ENCODE measurements around the gene SUGP2. TPM values are rescaled to one million over a fixed set of nuclear protein-coding genes. Genes with fewer than 3 reads are reported as not detected.
"Not testable (repeated sequence)": the region's sequence is repeated elsewhere in the genome, so short reads cannot be mapped to it uniquely, and the experiment has no call there.

Gene SUGP2
- total RNA-seq, 4 donors from 2014 or later = 32.1 to 58.7 (median 38.7) TPM

GRCh38 chr19:18954094-18954493, 79.2 kb downstream of the SUGP2 start:
- DNase-seq (ENCODE audit: low spot score in 2 of 2) = no peak
- WGBS = 86% methylated on average over 3 of the region's 3 CpGs
- Histone ChIP-seq H3K36me3 (no peaks in the 10 kb centered on the region), H3K27ac (no peak overlapping the region), H3K4me3 (no peak overlapping the region), H3K27me3 (no peaks in the 10 kb centered on the region), H3K9me3 (no peaks in the 10 kb centered on the region), H3K4me1 (no peaks in the 10 kb centered on the region)
- TF ChIP-seq POLR2AphosphoS5 (IDR thresholded peaks at IDR 0.05) (no peak), POLR2A (IDR thresholded peaks at IDR 0.05) (no peak), EP300 (IDR thresholded peaks at IDR 0.05) (no peak)
- TF ChIP-seq, protein P1, sequence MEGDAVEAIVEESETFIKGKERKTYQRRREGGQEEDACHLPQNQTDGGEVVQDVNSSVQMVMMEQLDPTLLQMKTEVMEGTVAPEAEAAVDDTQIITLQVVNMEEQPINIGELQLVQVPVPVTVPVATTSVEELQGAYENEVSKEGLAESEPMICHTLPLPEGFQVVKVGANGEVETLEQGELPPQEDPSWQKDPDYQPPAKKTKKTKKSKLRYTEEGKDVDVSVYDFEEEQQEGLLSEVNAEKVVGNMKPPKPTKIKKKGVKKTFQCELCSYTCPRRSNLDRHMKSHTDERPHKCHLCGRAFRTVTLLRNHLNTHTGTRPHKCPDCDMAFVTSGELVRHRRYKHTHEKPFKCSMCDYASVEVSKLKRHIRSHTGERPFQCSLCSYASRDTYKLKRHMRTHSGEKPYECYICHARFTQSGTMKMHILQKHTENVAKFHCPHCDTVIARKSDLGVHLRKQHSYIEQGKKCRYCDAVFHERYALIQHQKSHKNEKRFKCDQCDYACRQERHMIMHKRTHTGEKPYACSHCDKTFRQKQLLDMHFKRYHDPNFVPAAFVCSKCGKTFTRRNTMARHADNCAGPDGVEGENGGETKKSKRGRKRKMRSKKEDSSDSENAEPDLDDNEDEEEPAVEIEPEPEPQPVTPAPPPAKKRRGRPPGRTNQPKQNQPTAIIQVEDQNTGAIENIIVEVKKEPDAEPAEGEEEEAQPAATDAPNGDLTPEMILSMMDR (IDR thresholded peaks at IDR 0.05) = no peak

DNA sequence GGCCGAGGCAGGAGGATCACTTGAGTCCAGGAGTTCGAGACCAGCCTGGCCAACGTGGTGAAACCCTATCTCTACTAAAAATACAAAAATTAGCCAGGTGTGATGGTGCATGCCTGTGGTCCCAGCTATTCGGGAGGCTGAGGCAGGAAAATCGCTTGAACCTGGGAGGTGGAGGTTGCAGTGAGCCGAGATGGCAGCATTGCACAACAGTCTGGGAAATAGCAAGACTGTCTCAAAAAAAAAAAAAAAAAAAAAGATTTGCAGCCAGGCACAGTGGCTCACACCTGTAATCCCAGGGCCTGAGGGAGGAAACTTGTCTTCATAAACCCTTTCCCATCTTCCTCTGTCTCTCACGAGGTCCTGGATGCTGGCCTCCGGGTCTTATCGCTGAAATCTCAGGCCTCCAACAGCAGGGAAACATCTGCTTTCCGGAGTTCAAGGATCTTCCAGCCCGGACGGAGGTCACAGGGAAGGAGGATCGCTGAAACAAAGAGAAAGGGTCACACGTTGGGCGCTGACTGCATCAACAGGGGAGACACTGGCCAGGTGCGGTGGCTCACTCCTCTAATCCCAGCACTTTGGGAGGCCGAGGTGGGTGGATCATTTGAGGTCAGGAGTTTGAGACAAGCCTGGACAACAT, 80.8 kb downstream of the SUGP2 start:
- H3K9me3 ChIP-seq; DNase-seq (ENCODE audit: low spot score in 2 of 2); H3K4me3 ChIP-seq; H3K27me3 ChIP-seq; H3K4me1 ChIP-seq; H3K27ac ChIP-seq; H3K36me3 ChIP-seq: not testable (repeated sequence)
- WGBS = 57% methylated on average over 17 of the region's 17 CpGs

- H3K4me3 ChIP-seq = no peak overlapping the region
- DNase-seq (ENCODE audit: low spot score in 2 of 2) = no peak
- no peaks in the 10 kb centered on the region for H3K9me3 ChIP-seq
- no peaks in the 10 kb centered on the region for H3K4me1 ChIP-seq
- WGBS = 89% methylated on average over 7 of the region's 7 CpGs
- H3K27ac ChIP-seq = no peak overlapping the region
- H3K27me3 ChIP-seq = no peaks in the 10 kb centered on the region
- H3K36me3 ChIP-seq = no peaks in the 10 kb centered on the region
- TF ChIP-seq POLR2AphosphoS5 (IDR thresholded peaks at IDR 0.05) (no peak), POLR2A (IDR thresholded peaks at IDR 0.05) (no peak), EP300 (IDR thresholded peaks at IDR 0.05) (no peak)
- TF ChIP-seq, protein P1 (IDR thresholded peaks at IDR 0.05) = no peak
These were observed 81.5 kb downstream of the SUGP2 start for GRCh38 chr19:18951721-18952281.

GRCh38 chr19:18949858-18950257, 83.5 kb downstream of the SUGP2 start:
- TF ChIP-seq POLR2AphosphoS5 (IDR thresholded peaks at IDR 0.05) = no peak
- TF ChIP-seq, protein P1 (IDR thresholded peaks at IDR 0.05) = no peak
- no peak for TF ChIP-seq POLR2A (IDR thresholded peaks at IDR 0.05)
- TF ChIP-seq EP300 (IDR thresholded peaks at IDR 0.05) = no peak
- WGBS = 84% methylated on average over 3 of the region's 3 CpGs

DNA sequence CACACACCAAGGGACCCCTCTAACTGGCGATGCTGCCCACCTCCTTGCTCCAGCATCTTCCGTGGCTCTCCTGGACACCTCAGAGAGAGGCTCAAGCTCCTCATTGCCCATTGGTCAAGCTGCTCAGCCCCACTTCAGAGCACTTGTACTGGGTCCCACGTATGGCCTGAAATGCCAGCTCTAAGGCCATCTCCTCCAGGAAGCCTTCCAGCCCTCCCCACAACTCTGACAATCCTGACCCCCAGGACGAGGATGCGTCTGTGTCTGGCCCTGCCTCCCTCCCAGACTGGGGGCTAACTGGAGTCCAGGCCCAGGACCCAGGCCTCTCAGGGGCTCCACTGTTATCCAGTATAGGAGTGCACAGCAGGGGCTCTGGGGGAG, 84.4 kb downstream of the SUGP2 start:
- H3K9me3 ChIP-seq = no peaks in the 10 kb centered on the region
- H3K27me3 ChIP-seq = no peaks in the 10 kb centered on the region
- no peaks in the 10 kb centered on the region for H3K4me1 ChIP-seq
- no peak overlapping the region for H3K27ac ChIP-seq
- H3K36me3 ChIP-seq = no peaks in the 10 kb centered on the region
- DNase-seq (ENCODE audit: low spot score in 2 of 2) = no peak
- 81% methylated on average over 2 of the region's 5 CpGs for WGBS
- H3K4me3 ChIP-seq = no peak overlapping the region
- TF ChIP-seq POLR2AphosphoS5 (IDR thresholded peaks at IDR 0.05) (no peak), EP300 (IDR thresholded peaks at IDR 0.05) (no peak), POLR2A (IDR thresholded peaks at IDR 0.05) (no peak)
- TF ChIP-seq, protein P1 (IDR thresholded peaks at IDR 0.05) = no peak

More at GRCh38 chr19:18949858-18950257, 83.5 kb downstream of the SUGP2 start:
- Histone ChIP-seq H3K4me3 (no peak overlapping the region), H3K4me1 (no peaks in the 10 kb centered on the region), H3K27me3 (no peaks in the 10 kb centered on the region), H3K27ac (no peak overlapping the region), H3K9me3 (no peaks in the 10 kb centered on the region), H3K36me3 (no peaks in the 10 kb centered on the region)
- DNase-seq (ENCODE audit: low spot score in 2 of 2) = no peak
